HCT116 (cell line): Measurements from ENCODE around the gene TNRC18. TPM values are rescaled to one million over a fixed set of nuclear protein-coding genes. Genes with fewer than 3 reads are reported as not detected.

ENCODE experiments used
- ATAC-seq: fragments of 200-7000 bp; cut with Tn5 transposase; 2 replicates; pipeline ENCODE4 v1.9.1; 2020; ENCODE audit warnings: mild to moderate bottlenecking, moderate library complexity
- BruUV-seq: library from RNA; stranded (reverse); fragments of 400-500 nt; replicated peaks from 2 replicates; lab custom pipeline; 2021; lab: Mats Ljungman, UMichigan
- CTCF ChIA-PET: fragments of 300-600 bp; sonication (Branson Sonifier 250); formaldehyde crosslinking; loops from one replicate; lab custom pipeline; 2021; ENCODE audit warnings: antibody characterized with exemption; lab: Charles Lee
- POLR2A ChIA-PET: fragments of 300-600, 350-600 bp; sonication (Branson Sonifier 250); formaldehyde crosslinking; loops from one replicate; lab custom pipeline; 2021; ENCODE audit warnings: antibody characterized with exemption; lab: Charles Lee
- RAD21 ChIA-PET, 2 experiments: fragments of 300-600 bp; sonication (Branson Sonifier 250); formaldehyde crosslinking; loops; one replicate each; lab custom pipeline; 2023; ENCODE audit warnings: low total read pairs in 2 of 2; ENCODE audit not compliant: uncharacterized antibody in 2 of 2, unreplicated experiment in 2 of 2, low non-redundant PET in 1 of 2; lab: Charles Lee
- DNase-seq: peaks from one replicate; pipeline ENCODE4 v3.0.0-alpha.2; 2010; ENCODE audit warnings: low read depth, low spot score
- H2AFZ ChIP-seq: fragments of 200-600 bp; shearing (Covaris generic), sonication (generic); 2 replicates; pipeline ENCODE4 v1.6.1; 2017; ENCODE audit warnings: low read depth, mixed run types, mixed read lengths, antibody characterized with exemption, low read length; ENCODE audit not compliant: poor library complexity, severe bottlenecking
- H3K27ac ChIP-seq: 2 replicates; pipeline ENCODE4 v1.5.1; 2012; ENCODE audit warnings: low read depth, low read length
- H3K27me3 ChIP-seq: fragments of 200-600 bp; sonication (generic); 2 replicates; pipeline ENCODE4 v1.6.1; 2016; ENCODE audit warnings: mixed run types, low read length, mixed read lengths; ENCODE audit not compliant: insufficient read depth
- H3K36me3 ChIP-seq, 2 experiments: fragments of 200-500 bp in 1 of 2; fragments of 200-600 bp in 1 of 2; sonication (Bioruptor generic) in 1 of 2; sonication (generic) in 1 of 2; 2 replicates each; pipeline versions ENCODE4 v1.5.1 to v1.6.1; 2014 to 2016; ENCODE audit warnings: low read length in 2 of 2, inconsistent platforms in 1 of 2, mixed read lengths in 1 of 2, mixed run types in 1 of 2; ENCODE audit not compliant: insufficient read depth in 2 of 2, control insufficient read depth in 1 of 2
- H3K4me1 ChIP-seq, 2 experiments: fragments of 200-600 bp in 1 of 2; sonication (generic) in 1 of 2; 2 replicates each; pipeline versions ENCODE4 v1.5.1 to v1.6.1; 2012 to 2017; ENCODE audit warnings: low read length in 2 of 2, inconsistent platforms in 1 of 2, mild to moderate bottlenecking in 1 of 2, mixed read lengths in 1 of 2, mixed run types in 1 of 2, moderate library complexity in 1 of 2; ENCODE audit not compliant: insufficient read depth in 2 of 2, control insufficient read depth in 1 of 2
- H3K4me2 ChIP-seq: fragments of 200-600 bp; sonication (generic); 2 replicates; pipeline ENCODE4 v1.6.1; 2017; ENCODE audit warnings: mixed run types, low read length, mixed read lengths
- H3K4me3 ChIP-seq, 2 experiments: fragments of 200-600 bp in 1 of 2; sonication (generic) in 1 of 2; replicated peaks in 1 of 2; 2 replicates each; pipeline ENCODE4 v1.5.1; 2011 to 2016; ENCODE audit warnings: low read length in 2 of 2, control low read depth in 1 of 2, low read depth in 1 of 2, mild to moderate bottlenecking in 1 of 2, mixed read lengths in 1 of 2, mixed run types in 1 of 2
- H3K79me2 ChIP-seq: fragments of 200-600 bp; sonication (generic); 2 replicates; pipeline ENCODE4 v1.6.1; 2017; ENCODE audit warnings: mild to moderate bottlenecking, mixed run types, low read length, moderate library complexity, mixed read lengths; ENCODE audit not compliant: insufficient read depth
- H3K9ac ChIP-seq: fragments of 200-600 bp; sonication (generic); 2 replicates; pipeline ENCODE4 v1.6.1; 2016; ENCODE audit warnings: low read length, mixed read lengths
- H3K9me2 ChIP-seq: fragments of 200-600 bp; sonication (generic), shearing (Covaris generic); 2 replicates; pipeline ENCODE4 v1.6.1; 2017; ENCODE audit warnings: mixed run types, mild to moderate bottlenecking, moderate library complexity; ENCODE audit not compliant: insufficient read depth
- H3K9me3 ChIP-seq, 2 experiments: fragments of 200-500 bp in 1 of 2; fragments of 200-600 bp in 1 of 2; sonication (Bioruptor generic) in 1 of 2; sonication (generic) in 1 of 2; 2 replicates each; pipeline ENCODE4 v1.6.1; 2014 to 2017; ENCODE audit warnings: low read length in 2 of 2, mixed read lengths in 2 of 2, inconsistent platforms in 1 of 2, low read depth in 1 of 2, mild to moderate bottlenecking in 1 of 2, mixed run types in 1 of 2, moderate library complexity in 1 of 2; ENCODE audit not compliant: control insufficient read depth in 1 of 2, insufficient read depth in 1 of 2
- H4K20me1 ChIP-seq: fragments of 200-600 bp; sonication (generic), shearing (Covaris generic); 2 replicates; pipeline ENCODE4 v1.6.1; 2017; ENCODE audit warnings: mixed run types, mild to moderate bottlenecking, moderate library complexity; ENCODE audit not compliant: insufficient read depth
- CEBPB ChIP-seq: IDR thresholded peaks from 2 replicates; pipeline ENCODE4 v1.6.1; 2012; ENCODE audit warnings: low read depth
- EGR1 ChIP-seq: IDR thresholded peaks from 2 replicates; pipeline ENCODE4 v1.6.1; 2012; ENCODE audit warnings: low read depth
- ELF1 ChIP-seq: IDR thresholded peaks from 2 replicates; pipeline ENCODE4 v1.6.1; 2012; ENCODE audit warnings: low read depth, borderline replicate concordance
- EZH2 ChIP-seq: fragments of 200-600 bp; sonication (generic); IDR thresholded peaks from 2 replicates; pipeline ENCODE4 v1.6.1; 2017; ENCODE audit warnings: antibody characterized with exemption, mixed run types
- JUND ChIP-seq: IDR thresholded peaks from 2 replicates; pipeline ENCODE4 v1.6.1; 2012
- POLR2A ChIP-seq: IDR thresholded peaks from 2 replicates; pipeline ENCODE4 v1.7.0; 2011; ENCODE audit warnings: borderline replicate concordance; ENCODE audit not compliant: insufficient read depth, insufficient read length; ENCODE audit errors: extremely low read depth
- POLR2AphosphoS5 ChIP-seq: IDR thresholded peaks from 2 replicates; pipeline ENCODE4 v1.6.1; 2011; ENCODE audit warnings: mild to moderate bottlenecking, low read depth, low read length, moderate library complexity
- SIN3A ChIP-seq: IDR thresholded peaks from 2 replicates; pipeline ENCODE4 v1.6.1; 2012; ENCODE audit warnings: low read depth
- SP1 ChIP-seq: IDR thresholded peaks from 2 replicates; pipeline ENCODE4 v1.6.1; 2012; ENCODE audit warnings: low read depth
- SRF ChIP-seq: IDR thresholded peaks from 2 replicates; pipeline ENCODE4 v1.6.1; 2012; ENCODE audit warnings: low read depth
- TCF7L2 ChIP-seq: IDR thresholded peaks from 2 replicates; pipeline ENCODE4 v1.7.0; 2011; ENCODE audit warnings: borderline replicate concordance, inconsistent platforms; ENCODE audit not compliant: insufficient read depth, insufficient read length; ENCODE audit errors: extremely low read depth
- YY1 ChIP-seq: IDR thresholded peaks from 2 replicates; pipeline ENCODE4 v1.6.1; 2011; ENCODE audit warnings: low read length, low read depth, moderate library complexity, mild to moderate bottlenecking; ENCODE audit not compliant: insufficient replicate concordance; ENCODE audit errors: extremely low read depth
- ZFX ChIP-seq: fragments of 450-650 bp; IDR thresholded peaks from 2 replicates; pipeline ENCODE4 v1.6.1; 2017
- intact Hi-C: fragments of 100-400 bp; cut with micrococcal nuclease; formaldehyde crosslinking; loops from 2 replicates; pipeline ENCODE4 v1.10.0; 2022
- total RNA-seq: library from RNA; stranded (reverse); gene quantifications from one replicate; pipeline ENCODE4 v1.2.1, GENCODE V29; 2021; ENCODE audit not compliant: unreplicated experiment
- TF ChIP-seq, protein P1 (sequence below): IDR thresholded peaks from 2 replicates; pipeline ENCODE4 v1.6.1; 2012; ENCODE audit warnings: low read depth
- TF ChIP-seq, protein P2 (sequence below), 3 experiments: fragments of 200-600 bp in 1 of 3; sonication (generic) in 1 of 3; IDR thresholded peaks in 2 of 3; conservative IDR thresholded peaks in 1 of 3; 2 replicates each; pipeline ENCODE4 v1.5.1; 2012 to 2017; ENCODE audit warnings: low read depth in 2 of 3, low read length in 2 of 3, antibody characterized with exemption in 1 of 3, borderline replicate concordance in 1 of 3, control low read depth in 1 of 3, mild to moderate bottlenecking in 1 of 3, mixed read lengths in 1 of 3, mixed run types in 1 of 3, moderate library complexity in 1 of 3; ENCODE audit not compliant: insufficient read depth in 1 of 3
- TF ChIP-seq, protein P3 (sequence below): IDR thresholded peaks from 2 replicates; pipeline ENCODE4 v1.6.1; 2012
- TF ChIP-seq, protein P4 (sequence below): IDR thresholded peaks from 2 replicates; pipeline ENCODE4 v1.6.1; 2012
- TF ChIP-seq, protein P5 (sequence below): IDR thresholded peaks from 2 replicates; pipeline ENCODE4 v1.6.1; 2011; ENCODE audit warnings: mild to moderate bottlenecking, low read length, moderate library complexity; ENCODE audit not compliant: insufficient replicate concordance; ENCODE audit errors: extremely low read depth

TNRC18 gene
- total RNA-seq, 1 experiment from 2014 or later: 101 TPM

DNA sequence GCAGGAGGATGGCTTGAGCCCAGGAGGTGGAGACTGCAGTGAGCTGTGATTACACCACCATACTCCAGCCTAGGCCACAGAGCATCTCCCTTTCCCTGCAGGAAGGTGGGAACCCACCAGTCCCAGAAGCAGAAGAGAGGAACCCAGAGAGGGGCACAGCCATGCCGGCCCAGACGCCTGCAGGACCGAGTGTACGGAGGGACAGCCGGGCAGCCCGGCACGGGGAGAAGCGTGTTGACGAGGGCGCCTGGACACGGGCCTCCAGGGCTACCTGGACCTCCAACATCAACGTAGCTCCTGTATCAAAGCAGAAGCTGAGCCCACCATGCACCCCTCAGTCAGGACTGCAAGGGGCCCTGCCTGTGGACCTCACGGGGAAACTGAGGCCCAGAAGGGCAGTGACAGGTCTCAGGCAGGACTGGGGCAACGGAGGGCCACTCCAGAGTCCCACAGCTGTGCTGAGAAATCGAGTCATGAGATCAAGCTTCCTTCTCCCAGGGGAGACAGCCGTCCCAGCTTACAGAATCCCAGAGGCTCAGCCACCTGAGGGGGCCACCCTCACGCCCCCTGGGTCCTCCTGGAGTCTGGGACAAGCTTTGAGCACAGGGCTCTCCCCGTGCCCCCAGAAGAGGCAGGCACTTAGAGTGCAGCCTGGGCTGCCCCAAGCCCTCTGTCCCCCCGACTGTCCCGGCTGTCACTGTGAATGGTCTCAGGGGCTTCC lies 43.1 kb downstream of the TNRC18 start:
- no TSS peak for BruUV-seq
- Histone ChIP-seq H3K9me2 (no peaks in the 10 kb centered on the region), H3K79me2 (peaks cover 82% of the 10 kb centered on the region), H3K9me3 (no peaks in the 10 kb centered on the region), H3K9ac (no peak overlapping the region), H3K4me1 (peaks cover 0 to 5% of the 10 kb centered on the region in 2 experiments; a peak in 2 of 4 replicates), H3K4me2 (no peak overlapping the region), H3K27ac (no peak overlapping the region), H3K36me3 (peaks cover 0 to 18% of the 10 kb centered on the region in 2 experiments; a peak in 2 of 4 replicates), H3K27me3 (no peaks in the 10 kb centered on the region), H2AFZ (no peak overlapping the region), H3K4me3 (no peak overlapping the region), H4K20me1 (no peaks in the 10 kb centered on the region)
- DNase-seq (no peak), ATAC-seq (no peak)
- CTCF ChIA-PET: no interaction called here
- TF ChIP-seq YY1 (no peak), EZH2 (no peak), ZFX (no peak), ELF1 (no peak), SIN3A (no peak), POLR2A (no peak), SRF (no peak), SP1 (no peak), TCF7L2 (no peak), JUND (no peak), POLR2AphosphoS5 (no peak), CEBPB (no peak), EGR1 (no peak)
- TF ChIP-seq, protein P1, sequence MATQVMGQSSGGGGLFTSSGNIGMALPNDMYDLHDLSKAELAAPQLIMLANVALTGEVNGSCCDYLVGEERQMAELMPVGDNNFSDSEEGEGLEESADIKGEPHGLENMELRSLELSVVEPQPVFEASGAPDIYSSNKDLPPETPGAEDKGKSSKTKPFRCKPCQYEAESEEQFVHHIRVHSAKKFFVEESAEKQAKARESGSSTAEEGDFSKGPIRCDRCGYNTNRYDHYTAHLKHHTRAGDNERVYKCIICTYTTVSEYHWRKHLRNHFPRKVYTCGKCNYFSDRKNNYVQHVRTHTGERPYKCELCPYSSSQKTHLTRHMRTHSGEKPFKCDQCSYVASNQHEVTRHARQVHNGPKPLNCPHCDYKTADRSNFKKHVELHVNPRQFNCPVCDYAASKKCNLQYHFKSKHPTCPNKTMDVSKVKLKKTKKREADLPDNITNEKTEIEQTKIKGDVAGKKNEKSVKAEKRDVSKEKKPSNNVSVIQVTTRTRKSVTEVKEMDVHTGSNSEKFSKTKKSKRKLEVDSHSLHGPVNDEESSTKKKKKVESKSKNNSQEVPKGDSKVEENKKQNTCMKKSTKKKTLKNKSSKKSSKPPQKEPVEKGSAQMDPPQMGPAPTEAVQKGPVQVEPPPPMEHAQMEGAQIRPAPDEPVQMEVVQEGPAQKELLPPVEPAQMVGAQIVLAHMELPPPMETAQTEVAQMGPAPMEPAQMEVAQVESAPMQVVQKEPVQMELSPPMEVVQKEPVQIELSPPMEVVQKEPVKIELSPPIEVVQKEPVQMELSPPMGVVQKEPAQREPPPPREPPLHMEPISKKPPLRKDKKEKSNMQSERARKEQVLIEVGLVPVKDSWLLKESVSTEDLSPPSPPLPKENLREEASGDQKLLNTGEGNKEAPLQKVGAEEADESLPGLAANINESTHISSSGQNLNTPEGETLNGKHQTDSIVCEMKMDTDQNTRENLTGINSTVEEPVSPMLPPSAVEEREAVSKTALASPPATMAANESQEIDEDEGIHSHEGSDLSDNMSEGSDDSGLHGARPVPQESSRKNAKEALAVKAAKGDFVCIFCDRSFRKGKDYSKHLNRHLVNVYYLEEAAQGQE: no peak
- TF ChIP-seq, protein P2, sequence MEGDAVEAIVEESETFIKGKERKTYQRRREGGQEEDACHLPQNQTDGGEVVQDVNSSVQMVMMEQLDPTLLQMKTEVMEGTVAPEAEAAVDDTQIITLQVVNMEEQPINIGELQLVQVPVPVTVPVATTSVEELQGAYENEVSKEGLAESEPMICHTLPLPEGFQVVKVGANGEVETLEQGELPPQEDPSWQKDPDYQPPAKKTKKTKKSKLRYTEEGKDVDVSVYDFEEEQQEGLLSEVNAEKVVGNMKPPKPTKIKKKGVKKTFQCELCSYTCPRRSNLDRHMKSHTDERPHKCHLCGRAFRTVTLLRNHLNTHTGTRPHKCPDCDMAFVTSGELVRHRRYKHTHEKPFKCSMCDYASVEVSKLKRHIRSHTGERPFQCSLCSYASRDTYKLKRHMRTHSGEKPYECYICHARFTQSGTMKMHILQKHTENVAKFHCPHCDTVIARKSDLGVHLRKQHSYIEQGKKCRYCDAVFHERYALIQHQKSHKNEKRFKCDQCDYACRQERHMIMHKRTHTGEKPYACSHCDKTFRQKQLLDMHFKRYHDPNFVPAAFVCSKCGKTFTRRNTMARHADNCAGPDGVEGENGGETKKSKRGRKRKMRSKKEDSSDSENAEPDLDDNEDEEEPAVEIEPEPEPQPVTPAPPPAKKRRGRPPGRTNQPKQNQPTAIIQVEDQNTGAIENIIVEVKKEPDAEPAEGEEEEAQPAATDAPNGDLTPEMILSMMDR (IDR thresholded peaks at IDR 0.05 in 2 of 3, conservative IDR thresholded peaks at IDR 0.05 in 1 of 3; ENCODE audit: borderline replicate concordance in 1 of 3, insufficient read depth in 1 of 3, low read depth in 2 of 3, low read length in 2 of 3): no peak
- TF ChIP-seq, protein P3, sequence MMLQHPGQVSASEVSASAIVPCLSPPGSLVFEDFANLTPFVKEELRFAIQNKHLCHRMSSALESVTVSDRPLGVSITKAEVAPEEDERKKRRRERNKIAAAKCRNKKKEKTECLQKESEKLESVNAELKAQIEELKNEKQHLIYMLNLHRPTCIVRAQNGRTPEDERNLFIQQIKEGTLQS: no peak
- TF ChIP-seq, protein P4, sequence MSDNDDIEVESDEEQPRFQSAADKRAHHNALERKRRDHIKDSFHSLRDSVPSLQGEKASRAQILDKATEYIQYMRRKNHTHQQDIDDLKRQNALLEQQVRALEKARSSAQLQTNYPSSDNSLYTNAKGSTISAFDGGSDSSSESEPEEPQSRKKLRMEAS: no peak
- TF ChIP-seq, protein P5, sequence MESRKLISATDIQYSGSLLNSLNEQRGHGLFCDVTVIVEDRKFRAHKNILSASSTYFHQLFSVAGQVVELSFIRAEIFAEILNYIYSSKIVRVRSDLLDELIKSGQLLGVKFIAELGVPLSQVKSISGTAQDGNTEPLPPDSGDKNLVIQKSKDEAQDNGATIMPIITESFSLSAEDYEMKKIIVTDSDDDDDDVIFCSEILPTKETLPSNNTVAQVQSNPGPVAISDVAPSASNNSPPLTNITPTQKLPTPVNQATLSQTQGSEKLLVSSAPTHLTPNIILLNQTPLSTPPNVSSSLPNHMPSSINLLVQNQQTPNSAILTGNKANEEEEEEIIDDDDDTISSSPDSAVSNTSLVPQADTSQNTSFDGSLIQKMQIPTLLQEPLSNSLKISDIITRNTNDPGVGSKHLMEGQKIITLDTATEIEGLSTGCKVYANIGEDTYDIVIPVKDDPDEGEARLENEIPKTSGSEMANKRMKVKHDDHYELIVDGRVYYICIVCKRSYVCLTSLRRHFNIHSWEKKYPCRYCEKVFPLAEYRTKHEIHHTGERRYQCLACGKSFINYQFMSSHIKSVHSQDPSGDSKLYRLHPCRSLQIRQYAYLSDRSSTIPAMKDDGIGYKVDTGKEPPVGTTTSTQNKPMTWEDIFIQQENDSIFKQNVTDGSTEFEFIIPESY: no peak
- intact Hi-C loops: no loop called here
- RAD21 ChIA-PET: no interaction called here
- POLR2A ChIA-PET: no interaction called here
